ENCODE data around the gene RNF187. TPM values are rescaled to one million over a fixed set of nuclear protein-coding genes. Genes with fewer than 3 reads are reported as not detected.
"Not testable (repeated sequence)": the region's sequence is repeated elsewhere in the genome, so short reads cannot be mapped to it uniquely, and the experiment has no call there.

The RNF187 gene
- total RNA-seq, 2 experiments from 2014 or later = 257 to 478 TPM

GRCh38 chr1:228500901-228501871 lies 14.0 kb downstream of the RNF187 start:
- Histone ChIP-seq H3K27ac (ENCODE audit: low read depth, low read length, poor library complexity, severe bottlenecking) (peak overlapping the region; percentile 37), H2AFZ (ENCODE audit: low read length) (no peak overlapping the region; the same call in 1 of the 2 replicates), H3K4me2 (ENCODE audit: low read length) (peak overlapping the region; percentile 80), H3K4me1 (ENCODE audit: insufficient read depth, low read length, poor library complexity, severe bottlenecking) (peaks cover 18% of the 10 kb centered on the region), H3K9me3 (ENCODE audit: low read length) (no peaks in the 10 kb centered on the region), H3K9me2 (ENCODE audit: insufficient read depth, low read length) (no peaks in the 10 kb centered on the region), H3K4me3 (ENCODE audit: low read depth, low read length, poor library complexity, severe bottlenecking) (peak overlapping the region; percentile 50), H4K20me1 (ENCODE audit: insufficient read depth, low read length) (no peaks in the 10 kb centered on the region), H3K36me3 (ENCODE audit: insufficient read depth, low read length) (peaks cover 14% of the 10 kb centered on the region), H3K79me2 (ENCODE audit: insufficient read depth, low read depth, low read length) (no peaks in the 10 kb centered on the region)
- CTCF ChIA-PET (ENCODE audit: unreplicated experiment) = interaction anchor here (0.6 to 1.2 kb wide), 3 partner anchors 13 to 381 kb away, joined by 3 to 5 read pairs (median 3); partner anchors contain the start of gene RNF187
- TF ChIP-seq CTCF (conservative IDR thresholded peaks at IDR 0.05; ENCODE audit: low read length) = peak; percentile 94
- no peak for TF ChIP-seq EZH2phosphoT487 (IDR thresholded peaks at IDR 0.05; ENCODE audit: borderline replicate concordance, low read depth, low read length)
- POLR2A ChIA-PET = interaction anchor here (0.6 to 1.1 kb wide), 4 partner anchors 11 to 43 kb away, joined by 3 to 6 read pairs (median 3); a partner anchor contains a TSS
- no TSS peak for BruUV-seq (replicated peaks)
- DNase-seq (ENCODE audit: low spot score) = peak; percentile 81
- intact Hi-C loops (cut with micrococcal nuclease; ENCODE audit: unreplicated experiment) = no loop called here

GRCh38 chr1:228502522-228502921 lies 15.3 kb downstream of the RNF187 start:
- H3K9me2 ChIP-seq (ENCODE audit: insufficient read depth, low read length) = no peaks in the 10 kb centered on the region
- H2AFZ ChIP-seq (ENCODE audit: low read length) = no peak overlapping the region
- H3K4me1 ChIP-seq (ENCODE audit: insufficient read depth, low read length, poor library complexity, severe bottlenecking) = peaks cover 18% of the 10 kb centered on the region
- H3K79me2 ChIP-seq (ENCODE audit: insufficient read depth, low read depth, low read length) = no peaks in the 10 kb centered on the region
- no peak overlapping the region for H3K4me2 ChIP-seq (ENCODE audit: low read length)
- BruUV-seq (replicated peaks) = no TSS peak
- H4K20me1 ChIP-seq (ENCODE audit: insufficient read depth, low read length) = no peaks in the 10 kb centered on the region
- TF ChIP-seq CTCF (conservative IDR thresholded peaks at IDR 0.05; ENCODE audit: low read length) = no peak
- no peak for TF ChIP-seq EZH2phosphoT487 (IDR thresholded peaks at IDR 0.05; ENCODE audit: borderline replicate concordance, low read depth, low read length)
- POLR2A ChIA-PET = no interaction called here
- no peak for DNase-seq (ENCODE audit: low spot score)
- H3K36me3 ChIP-seq (ENCODE audit: insufficient read depth, low read length) = peaks cover under 1% of the 10 kb centered on the region; the same call in 1 of the 2 replicates
- intact Hi-C loops (cut with micrococcal nuclease; ENCODE audit: unreplicated experiment) = no loop called here
- no peak overlapping the region for H3K27ac ChIP-seq (ENCODE audit: low read depth, low read length, poor library complexity, severe bottlenecking)
- no peaks in the 10 kb centered on the region for H3K9me3 ChIP-seq (ENCODE audit: low read length)
- no peak overlapping the region for H3K4me3 ChIP-seq (ENCODE audit: low read depth, low read length, poor library complexity, severe bottlenecking)
- CTCF ChIA-PET (ENCODE audit: unreplicated experiment) = no interaction called here

- DNase-seq (ENCODE audit: low spot score); CTCF ChIA-PET (ENCODE audit: unreplicated experiment); H3K9me2 ChIP-seq (ENCODE audit: insufficient read depth, low read length); H3K27ac ChIP-seq (ENCODE audit: low read depth, low read length, poor library complexity, severe bottlenecking); H3K79me2 ChIP-seq (ENCODE audit: insufficient read depth, low read depth, low read length); H3K4me3 ChIP-seq (ENCODE audit: low read depth, low read length, poor library complexity, severe bottlenecking); H4K20me1 ChIP-seq (ENCODE audit: insufficient read depth, low read length); POLR2A ChIA-PET; H3K4me2 ChIP-seq (ENCODE audit: low read length); H3K9me3 ChIP-seq (ENCODE audit: low read length); H3K4me1 ChIP-seq (ENCODE audit: insufficient read depth, low read length, poor library complexity, severe bottlenecking); H2AFZ ChIP-seq (ENCODE audit: low read length); BruUV-seq (replicated peaks); intact Hi-C loops (cut with micrococcal nuclease; ENCODE audit: unreplicated experiment); H3K36me3 ChIP-seq (ENCODE audit: insufficient read depth, low read length): not testable (repeated sequence)
Measured at GRCh38 chr1:228505944-228506343, 18.8 kb downstream of the RNF187 start.
